Ovary (tissue), 3 donors: ENCODE results near the gene EXT2.

Experiments used
- CTCF ChIP-seq, 3 donors: fragments of 450-650 bp in 2 of 3; fragments of 200-600 bp in 1 of 3; IDR thresholded peaks; one replicate each; pipeline versions ENCODE4 v1.5.1 to v1.8.0; 2016 to 2022; ENCODE audit warnings: antibody characterized with exemption in 3 of 3, mild to moderate bottlenecking in 1 of 3
- POLR2A ChIP-seq: fragments of 450-650 bp; IDR thresholded peaks from one replicate; pipeline ENCODE4 v1.6.1; 2017; ENCODE audit warnings: antibody characterized with exemption, mild to moderate bottlenecking, moderate library complexity
- donor health status: DM: no; HTN: no; CAD: no.

GRCh38 chr11:44185522-44185921 lies 90.0 kb downstream of the EXT2 start:
- TF ChIP-seq CTCF (IDR thresholded peaks at IDR 0.05) (no peak), POLR2A (no peak)
